NCI-H1694 (cell line): ENCODE data around the gene SHC1.

Source experiments
- DNase-seq: peaks from one replicate; lab custom pipeline; 2025; lab: John Stamatoyannopoulos, UW

The SHC1 gene

DNA sequence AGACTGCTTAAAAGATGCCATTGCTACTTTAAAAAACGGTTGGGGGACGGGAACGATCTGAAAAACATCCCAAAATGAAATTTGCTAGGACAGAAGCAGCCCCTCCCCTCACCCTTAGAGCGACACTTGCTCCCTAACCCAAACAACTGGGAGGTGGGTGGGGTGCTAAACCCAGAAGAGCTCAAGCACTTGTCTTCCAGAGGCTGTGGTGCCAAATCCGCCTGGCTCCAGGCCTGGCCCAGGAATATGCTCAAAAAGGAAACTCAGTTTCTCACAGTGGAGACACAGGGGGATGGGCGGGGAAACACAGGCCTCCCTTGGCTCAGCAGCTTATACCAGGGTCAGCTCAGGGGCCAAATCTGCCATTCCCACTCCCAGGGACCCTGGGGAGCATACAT is 14.0 kb downstream of the SHC1 start:
- DNase-seq: no peak

DNA sequence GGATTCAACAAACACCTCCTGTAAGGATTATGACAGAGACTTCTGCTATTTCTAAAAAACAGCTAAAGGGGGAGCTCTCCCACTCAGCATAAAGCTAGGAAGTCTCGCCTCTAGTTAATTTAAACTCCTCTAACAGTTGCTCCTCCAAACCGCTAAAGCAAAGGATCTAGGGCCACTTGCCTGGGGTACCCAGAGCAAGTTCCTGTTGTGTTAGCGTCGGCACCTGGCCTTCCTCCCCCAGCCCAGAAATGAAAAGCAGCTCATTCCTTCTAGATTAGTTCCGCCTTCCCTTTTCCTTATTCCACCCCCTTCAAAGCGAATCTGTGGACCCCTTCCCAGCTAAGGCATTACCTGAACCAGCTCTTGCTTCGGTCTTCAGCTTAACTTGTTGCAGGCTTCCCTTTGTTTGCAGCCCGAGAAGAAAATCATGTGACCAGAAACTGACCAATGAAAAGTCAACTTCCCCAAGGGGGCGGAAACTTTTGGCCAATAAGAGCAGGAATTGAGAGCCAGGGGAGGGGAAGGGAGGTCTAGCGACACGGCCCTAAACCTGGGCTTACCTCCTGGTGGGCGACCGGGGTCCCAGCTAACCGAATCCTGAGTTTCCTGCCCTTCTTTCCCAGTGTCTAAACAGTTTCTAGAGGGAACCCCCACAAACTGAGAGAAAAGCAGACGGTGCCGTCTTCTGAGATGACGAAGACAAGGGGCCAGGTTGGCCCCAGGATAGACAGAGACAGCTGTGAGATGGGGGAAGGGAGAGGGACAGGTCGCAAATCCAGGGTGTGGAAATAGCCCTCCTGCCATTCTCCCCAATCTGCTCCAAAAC is 14.6 kb downstream of the SHC1 start, which contains the start of gene PBXIP1:
Gene PBXIP1 (minus strand): TSS at position 382 of the 826 bp plus-strand sequence. CDS start 2,378 bp downstream, outside the sequence.
- DNase-seq: peak; percentile 91

DNA sequence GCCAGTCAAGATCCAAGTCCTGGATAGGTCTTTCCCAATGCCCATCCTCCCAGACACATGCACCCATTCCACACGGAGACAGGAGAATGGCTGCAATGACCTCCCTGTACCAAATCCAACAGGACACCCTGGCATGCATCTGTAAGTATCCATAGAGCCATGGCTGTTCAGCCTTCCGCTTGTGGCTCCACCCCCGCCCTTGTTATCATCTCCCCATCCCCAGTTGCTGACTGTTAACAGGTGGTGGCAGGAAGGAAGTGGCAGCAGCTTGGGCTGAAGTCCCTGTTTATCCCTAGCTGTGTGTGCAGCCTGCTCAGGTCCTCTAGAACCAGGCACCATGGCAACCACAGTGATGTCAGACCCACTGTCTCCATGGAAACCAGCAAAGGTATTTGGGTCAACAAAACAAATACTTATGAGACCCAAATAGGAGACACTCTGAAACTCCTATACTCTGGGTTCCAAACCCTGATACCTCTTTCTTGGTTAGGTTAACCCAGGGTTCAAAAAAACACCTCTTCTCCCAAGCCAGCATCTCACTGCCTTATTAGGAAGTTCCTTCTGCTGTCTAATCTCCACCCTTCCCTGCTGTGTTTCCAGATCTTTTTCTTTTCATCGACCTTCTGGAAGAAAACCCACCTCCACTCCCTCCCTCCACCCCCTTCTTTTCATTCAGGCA is 15.4 kb downstream of the SHC1 start:
- peak; percentile 66 for DNase-seq

DNA sequence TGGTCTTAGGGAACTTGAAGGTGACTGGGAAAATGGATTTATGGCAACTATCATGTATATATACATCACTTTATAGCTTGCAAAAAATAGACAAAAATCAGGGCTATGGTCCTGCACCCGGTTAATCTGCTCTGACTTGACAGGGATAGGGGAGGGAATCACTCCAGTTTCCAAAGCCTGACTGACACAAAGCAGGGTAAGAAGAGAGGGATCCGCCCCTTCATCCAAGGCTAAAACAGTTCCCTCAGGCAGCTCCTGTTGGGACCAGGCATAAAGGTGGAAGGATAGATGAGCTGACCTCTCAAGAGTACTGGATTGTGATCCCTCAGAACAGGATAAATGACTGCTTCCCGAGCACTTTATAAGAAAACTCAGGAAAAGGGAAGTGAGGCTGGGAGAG is 16.0 kb downstream of the SHC1 start:
- DNase-seq: no peak

DNA sequence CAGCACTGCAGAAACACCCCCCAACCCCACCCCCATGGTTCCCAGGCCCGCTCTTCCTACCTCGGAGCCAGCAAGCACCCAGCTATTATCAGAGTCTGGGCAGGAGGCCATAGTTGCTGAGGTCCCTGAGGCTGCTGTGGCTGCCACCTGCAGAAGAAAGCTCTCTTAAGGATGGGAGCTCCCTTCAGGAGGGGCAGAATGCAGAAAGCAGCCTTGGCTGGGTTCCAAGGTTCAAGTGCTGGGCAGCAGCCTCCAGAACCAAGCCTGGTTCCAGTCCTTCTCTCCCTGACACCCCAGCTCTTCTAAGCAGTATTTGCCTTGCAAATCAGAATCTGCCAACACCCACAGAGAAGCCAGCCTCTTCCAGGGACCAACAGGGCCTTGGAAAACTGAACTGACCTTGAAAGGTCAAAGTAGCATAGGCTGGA is 16.9 kb downstream of the SHC1 start:
- DNase-seq: no peak

DNA sequence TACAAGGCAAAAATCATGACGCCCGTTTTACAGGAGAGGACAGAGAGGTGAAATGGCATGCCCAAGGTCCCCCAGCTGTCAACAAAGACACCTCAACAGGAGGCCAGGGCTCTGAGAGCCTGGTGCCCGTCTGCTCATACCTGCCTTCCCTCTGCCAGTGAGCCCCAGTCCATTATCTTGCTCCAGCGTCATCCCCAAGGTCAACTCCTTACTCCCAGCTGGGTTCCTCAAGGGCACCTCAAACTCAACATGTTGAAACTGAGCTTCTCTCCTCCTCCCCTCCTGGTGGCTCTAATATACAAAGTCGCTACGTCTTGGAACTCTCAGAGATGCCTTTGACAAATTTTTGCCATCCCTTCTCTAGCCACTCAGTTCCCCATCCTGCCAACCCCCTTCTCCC is 17.9 kb downstream of the SHC1 start:
- no peak for DNase-seq

DNA sequence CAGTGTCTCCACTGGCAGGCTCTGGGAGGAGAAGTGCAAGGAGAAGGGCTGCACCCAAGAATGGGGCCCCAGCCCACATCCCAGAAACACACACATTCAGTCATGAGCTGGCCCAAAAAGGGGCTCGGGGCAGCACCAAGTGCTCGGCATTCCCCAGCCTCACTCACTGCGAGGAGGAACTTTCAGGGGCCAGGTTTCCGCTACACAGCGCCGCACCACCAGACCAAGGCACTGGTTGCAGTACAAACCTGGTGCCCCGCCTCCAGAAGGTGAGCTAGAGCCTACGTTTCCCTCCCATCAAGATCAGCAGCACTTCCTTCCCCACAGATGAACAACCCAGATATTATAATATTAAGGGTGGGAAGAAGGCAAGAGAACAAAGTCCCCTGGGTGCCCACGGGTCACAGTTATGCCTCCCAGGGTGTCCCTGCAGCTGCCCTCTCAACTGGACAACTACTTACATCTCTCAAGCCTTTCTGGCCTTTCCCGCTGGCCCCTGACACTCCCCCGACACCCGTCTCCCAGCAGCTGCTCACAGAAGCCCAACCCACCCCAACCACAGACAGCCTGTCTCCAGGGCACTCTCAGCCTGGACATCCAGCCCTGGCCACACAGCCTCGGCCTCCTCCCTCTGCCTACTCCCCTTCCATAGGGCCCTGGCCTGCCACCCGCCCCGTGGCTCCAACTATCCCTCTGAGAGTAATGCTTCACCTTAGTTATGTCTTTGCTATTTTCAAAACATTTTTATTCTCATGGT is 18.5 kb downstream of the SHC1 start:
- DNase-seq: no peak

DNA sequence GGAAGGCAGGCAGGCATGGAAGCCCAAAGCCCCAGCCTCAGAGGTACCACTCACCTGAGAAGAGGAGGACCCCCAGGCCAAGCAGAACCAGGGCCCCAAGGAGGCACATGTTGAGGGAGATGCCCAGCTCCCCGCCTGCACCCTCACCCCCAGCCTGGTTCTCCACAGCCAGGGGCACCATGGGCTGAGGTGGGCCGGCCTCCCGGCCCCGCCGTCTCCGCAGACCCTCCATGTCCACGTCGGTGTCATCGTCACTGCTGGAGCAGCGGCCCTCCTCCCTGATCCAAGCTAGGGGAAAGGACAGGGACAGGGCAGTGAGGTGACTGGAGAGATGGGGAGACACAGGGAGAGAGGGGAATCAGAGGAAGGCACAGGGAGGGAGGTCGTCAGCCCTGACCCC is 22.5 kb downstream of the SHC1 start:
- DNase-seq: no peak

DNA sequence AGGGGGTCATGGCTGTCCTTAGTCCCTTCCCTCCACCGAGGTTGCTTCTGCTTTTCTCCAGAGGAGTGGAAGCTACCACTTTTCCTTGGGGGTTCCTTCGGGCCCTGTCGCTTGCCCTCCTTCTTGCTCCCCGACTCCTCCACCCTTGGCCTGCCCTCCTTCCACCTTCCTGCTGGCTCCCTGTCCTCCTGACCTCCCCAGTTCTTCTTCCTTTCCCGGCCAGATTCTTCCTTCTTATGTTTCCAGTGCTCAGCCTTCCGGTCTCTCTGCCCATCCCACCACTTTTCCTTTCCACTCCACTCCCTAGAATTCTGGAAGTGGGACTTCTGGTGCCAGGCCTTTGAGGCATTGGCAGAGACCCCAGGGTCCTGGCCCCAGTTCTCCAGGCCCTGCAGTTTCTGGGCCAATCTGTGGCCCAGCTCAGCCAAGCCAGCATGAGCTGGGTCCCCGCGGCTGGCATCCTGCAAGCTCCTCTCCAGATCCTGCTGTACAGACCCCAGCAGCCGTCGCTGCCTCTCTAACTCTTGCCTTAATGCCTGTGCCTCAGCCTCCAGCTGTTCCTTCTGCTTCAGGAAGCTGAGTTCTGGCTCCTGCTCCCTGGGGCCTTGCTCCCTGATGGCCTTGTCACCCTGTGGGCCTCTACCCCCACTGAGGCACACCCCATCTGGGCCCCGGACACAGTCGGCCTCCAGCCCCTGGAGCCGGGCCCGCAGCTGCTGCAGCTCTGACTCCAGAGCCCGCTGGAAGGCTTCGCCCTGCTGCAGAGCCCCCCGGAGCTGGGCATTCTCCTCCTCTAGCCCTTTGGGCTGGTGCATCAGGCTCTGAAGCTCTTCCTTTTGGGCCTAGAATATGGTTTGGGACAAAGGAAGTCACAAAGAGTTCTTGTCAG is 24.3 kb downstream of the SHC1 start:
- no peak for DNase-seq

DNA sequence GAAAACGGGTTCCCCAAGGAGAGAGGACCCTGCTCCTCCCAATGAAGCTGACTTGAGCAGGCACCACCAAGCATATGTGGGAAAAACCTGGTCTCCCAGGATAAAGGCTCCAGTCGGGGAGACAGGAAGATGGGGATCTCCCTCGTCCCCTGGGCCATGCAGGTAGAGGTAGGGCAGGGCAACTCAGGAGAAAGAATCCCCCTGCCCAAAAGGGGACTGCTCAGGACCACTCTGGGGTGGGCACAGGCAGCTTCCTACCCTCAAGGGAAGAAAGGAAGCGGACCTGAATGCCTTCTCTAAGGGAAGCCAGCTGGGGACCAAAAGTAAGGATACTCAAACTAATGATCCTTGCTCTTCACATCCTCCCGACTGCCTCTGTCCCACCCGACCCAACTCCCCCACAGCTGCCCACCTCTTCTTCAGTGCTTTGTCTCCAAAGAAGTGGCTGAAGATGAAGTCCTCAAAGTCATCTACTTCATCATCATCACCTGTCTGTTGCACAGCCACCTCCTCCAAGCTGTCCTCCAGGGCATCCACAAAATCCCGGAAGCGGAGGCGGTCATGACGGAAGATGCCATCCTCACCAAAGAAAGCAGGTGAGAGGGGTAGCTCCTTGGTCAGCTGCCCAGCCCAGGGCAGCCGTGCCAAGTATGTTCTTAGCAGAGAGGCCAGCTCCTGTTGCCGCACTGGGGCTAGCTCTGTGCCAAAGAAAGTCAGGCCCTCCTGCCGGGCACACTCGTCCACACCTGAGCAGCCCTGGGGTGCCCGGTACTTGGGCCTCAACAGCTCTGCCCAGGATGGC is 25.2 kb downstream of the SHC1 start:
- DNase-seq: no peak

DNA sequence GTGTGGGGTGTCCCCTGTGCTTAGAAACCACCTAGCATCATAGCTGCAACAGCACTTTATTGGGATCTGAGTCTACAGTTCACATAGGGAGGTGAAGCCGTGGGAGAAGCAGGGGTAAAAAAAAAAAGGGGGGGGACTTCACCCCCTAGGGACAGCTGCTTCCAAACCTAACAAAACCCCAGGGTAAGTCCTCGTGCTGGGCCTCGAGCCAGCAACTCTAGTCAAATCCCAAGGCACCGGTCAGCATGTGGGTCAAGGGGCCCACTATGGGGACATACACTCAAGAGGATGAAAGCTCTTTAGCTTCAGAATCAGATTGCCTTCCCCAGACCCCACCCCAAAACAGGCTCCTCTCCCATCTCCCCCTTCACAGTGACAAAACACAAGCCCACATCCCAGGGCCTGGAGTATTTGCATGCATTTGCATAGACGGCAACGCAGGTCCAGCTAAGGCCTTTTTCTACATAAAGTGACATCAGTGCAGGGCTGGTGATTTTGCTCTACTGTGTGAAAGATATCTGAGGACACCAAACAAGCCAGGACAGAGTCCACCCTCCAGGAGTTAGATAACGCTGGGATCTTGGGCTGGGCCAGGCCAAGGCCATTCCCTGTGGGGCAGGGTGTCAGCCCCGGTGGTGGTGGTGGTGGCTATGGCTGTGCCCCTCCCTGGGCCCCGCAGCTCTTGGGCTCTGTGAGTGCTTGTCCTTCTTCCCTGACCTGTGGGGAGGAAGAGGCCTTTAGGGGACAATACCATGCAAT is 26.0 kb downstream of the SHC1 start:
- DNase-seq: no peak

DNA sequence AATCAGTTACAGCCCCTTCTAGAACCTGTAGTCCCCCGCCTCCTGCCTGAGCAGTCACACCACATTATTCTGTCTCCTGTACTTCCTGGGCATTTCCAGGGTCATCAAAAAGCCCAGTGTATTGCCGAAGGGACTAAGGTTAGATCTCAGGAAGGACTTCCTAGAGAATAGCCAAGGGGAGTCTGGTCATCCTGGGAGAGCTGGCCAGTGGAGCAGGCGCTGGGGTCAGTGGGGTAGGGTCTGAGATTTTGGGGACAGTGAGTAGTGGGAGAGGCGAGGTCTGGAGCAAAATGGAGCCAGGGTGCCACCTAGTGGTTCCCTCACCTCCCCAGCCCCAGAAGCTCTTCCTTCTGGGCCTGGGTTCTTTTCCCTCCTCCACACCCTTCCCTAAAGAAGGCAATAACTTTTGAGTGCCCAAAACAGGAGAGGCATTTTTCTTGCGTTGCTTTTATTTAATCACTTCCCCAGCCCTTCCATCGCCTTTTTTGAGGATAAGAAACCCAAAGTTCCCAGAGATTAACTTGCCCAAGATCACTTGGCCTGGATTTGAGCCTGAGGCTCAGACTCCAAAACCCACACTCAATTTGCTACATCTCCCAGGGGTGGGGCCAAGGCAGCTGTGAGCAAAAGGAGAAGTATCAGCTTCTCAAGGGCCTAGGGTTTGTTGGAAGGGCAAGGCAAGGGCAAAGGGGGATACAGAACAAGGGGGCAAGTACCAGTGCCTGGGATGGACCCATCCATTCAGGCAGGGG is 26.7 kb downstream of the SHC1 start:
- DNase-seq: peak; percentile 81

DNA sequence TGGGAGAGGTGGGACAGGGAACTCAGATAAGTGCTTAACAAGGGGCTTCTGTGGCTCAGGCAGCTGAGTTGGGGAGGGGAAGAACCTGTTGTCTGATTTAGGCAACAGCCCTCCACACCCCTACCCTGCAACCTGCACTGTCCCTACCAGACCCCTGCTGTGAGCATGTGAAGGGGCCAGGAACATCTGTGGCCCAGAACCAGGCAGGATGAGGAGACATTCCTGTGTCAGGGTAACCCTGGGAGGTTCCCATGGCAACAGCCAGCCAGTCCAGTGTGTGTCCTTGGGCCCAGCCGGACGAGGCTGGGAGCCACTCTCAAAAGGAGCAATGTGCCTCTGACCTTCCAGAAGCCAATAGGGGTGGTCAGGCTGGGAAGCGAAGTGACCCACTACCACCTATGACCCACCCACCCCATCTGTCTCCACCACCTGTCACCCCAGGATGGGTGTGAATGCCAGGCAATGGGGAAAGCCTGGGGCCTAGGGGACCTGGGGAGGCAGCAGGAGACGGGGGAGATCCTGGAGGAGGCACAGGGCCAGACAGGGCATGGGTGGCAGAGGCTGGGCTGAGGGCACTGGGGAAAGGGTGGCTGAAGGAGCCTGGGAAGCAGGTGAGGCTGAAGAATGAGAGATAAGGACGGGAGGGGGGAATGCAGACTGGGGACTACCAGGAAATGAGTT is 29.1 kb downstream of the SHC1 start:
- DNase-seq: no peak

DNA sequence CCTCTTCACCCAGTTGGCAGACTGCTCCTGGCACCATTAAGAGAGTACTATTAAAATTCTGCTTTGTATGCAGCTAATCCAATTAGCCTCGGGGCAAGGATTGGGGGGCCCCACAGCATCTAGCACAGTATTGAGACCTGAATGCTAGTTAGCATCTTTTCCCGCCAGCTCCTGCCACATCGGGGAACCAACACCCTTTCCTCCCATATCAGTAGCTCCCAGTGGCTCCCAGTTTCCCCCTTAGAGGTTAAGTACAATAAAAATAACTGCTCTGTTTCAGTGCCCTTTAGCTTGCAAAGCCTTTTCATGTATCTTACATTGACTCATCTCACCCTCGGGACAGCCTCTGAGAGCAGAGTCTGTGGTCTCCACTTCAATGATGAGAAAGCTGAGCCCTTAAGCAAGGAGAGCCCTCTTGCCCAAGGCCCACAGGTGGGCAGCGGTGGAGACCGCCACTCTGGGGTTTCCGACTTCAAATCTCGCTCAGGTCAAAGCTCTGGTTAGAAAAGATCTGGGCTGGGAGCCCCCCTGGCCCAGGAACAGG is 29.8 kb downstream of the SHC1 start:
- no peak for DNase-seq

DNA sequence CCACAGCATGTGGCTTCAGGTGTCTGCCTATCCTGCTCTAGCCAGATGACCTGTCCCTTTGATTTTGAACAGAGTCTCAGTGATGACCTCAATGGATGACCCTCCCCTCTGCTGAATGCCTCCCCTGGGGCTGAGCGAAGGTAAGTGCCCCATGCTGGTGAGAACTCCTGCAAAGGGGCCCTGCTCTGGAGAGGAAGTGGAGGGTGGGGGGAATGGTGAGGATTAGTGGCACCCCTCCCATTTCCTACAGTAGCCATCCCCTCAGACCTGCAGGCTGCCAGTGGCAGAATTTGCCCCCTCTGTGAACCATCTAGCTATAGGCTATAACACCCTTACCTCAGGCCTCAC is 30.4 kb downstream of the SHC1 start:
- no peak for DNase-seq

DNA sequence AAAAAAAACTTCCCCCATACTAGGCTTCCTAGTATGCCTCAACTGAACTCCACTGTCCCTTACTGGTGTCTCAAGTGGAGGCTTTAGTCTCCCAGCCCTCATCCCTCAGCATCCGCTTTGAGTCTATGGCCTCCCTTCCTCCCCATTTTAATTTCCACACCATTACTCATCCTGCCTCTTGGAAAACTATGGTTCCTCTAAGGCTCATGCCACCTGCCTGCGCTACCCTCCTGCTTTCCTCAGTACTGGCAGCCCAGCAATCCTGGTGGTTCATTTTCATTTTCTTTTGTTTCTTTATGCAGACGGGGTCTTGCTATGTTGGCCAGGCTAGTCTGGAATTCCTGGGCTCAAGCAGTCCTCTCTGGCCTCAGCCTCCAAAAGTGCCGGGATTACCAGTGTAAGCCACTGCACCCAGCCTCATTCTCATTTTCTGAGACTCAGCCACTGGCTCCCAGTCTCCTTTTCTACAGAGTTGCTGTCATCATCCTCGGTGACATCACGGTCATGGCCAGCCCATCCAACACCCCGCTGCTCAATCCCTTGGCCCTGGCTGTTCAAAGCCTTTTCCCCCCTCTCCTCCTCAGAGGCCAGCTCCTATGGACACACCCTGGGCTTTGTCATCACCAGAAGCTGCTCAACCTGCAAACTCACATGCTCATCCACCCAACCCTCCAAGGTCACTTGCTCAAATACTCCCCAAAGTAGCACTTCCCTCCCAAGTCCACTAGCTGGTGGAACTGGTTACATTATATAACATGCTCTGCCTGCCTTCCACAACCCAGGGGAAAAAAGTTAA is 31.7 kb downstream of the SHC1 start:
- DNase-seq: no peak

DNA sequence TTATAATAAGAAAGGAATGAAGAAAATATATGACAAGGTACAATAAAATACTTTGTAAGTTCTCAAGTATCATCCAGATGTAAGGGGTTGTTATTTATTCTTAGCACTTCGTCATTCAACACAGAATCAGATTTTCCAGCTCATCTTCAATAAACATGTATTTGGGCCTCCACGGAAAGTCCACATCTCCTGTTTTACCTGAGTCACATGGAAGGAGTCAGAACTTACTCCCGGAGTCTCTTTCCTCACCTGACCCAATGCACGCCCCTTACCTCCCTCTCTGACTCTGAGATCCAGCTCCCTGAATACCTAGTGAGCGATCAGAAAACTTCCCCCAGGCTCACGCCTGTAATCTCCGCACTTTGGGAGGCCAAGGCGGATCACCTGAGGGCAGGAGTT is 32.6 kb downstream of the SHC1 start:
- DNase-seq: no peak
